Fibroblast of lung (primary cell): ENCODE results near the gene PCID2.

Experiments
- CTCF ChIP-seq, 2 donors: IDR thresholded peaks in 1 of 2; conservative IDR thresholded peaks in 1 of 2; 1 replicate in 1 of 2; 2 replicates in 1 of 2; pipeline ENCODE4 v1.5.1; 2011 to 2012; ENCODE audit warnings: low read length in 2 of 2, control low read depth in 1 of 2, inconsistent platforms in 1 of 2, low read depth in 1 of 2, mild to moderate bottlenecking in 1 of 2
- EZH2 ChIP-seq: IDR thresholded peaks from 2 replicates; pipeline ENCODE4 v1.5.1; 2012; ENCODE audit warnings: low read length, control low read depth, mild to moderate bottlenecking; ENCODE audit errors: missing control alignments

GRCh38 chr13:113207460-113207859 lies 1.0 kb downstream of the PCID2 start:
- TF ChIP-seq CTCF (conservative IDR thresholded peaks at IDR 0.05 in 1 of 2, IDR thresholded peaks at IDR 0.05 in 1 of 2; ENCODE audit: low read depth in 1 of 2, low read length in 2 of 2) (no peak), EZH2 (no peak)
